Ramos (cell line): Measurements from ENCODE around the gene TARBP2.

Experiments used
- in situ Hi-C: fragments of 300-500 bp; cut with MboI; formaldehyde crosslinking; loops from one replicate; pipeline ENCODE4 v1.14.3; 2022; ENCODE audit warnings: low sequenced_read_pairs; ENCODE audit not compliant: unreplicated experiment

The TARBP2 gene

DNA sequence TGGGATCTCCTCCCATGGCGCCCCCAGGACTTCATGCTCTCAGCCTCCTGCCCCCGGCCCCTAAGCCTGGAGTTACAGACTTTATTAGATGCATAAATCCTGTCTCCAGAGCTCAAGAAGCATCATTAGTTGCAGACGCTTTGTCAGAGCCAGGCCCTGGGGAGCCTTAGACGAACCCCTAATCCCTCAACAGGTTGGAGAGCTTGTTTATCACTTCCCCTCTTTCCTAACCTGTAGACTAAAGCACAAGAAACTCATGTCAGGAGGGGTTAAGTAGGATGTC, 6.5 kb downstream of the TARBP2 start:
- in situ Hi-C loops, result loop anchor here (5.0 kb wide), 1 partner anchor 160 kb away; no protein-coding TSS in a partner anchor

DNA sequence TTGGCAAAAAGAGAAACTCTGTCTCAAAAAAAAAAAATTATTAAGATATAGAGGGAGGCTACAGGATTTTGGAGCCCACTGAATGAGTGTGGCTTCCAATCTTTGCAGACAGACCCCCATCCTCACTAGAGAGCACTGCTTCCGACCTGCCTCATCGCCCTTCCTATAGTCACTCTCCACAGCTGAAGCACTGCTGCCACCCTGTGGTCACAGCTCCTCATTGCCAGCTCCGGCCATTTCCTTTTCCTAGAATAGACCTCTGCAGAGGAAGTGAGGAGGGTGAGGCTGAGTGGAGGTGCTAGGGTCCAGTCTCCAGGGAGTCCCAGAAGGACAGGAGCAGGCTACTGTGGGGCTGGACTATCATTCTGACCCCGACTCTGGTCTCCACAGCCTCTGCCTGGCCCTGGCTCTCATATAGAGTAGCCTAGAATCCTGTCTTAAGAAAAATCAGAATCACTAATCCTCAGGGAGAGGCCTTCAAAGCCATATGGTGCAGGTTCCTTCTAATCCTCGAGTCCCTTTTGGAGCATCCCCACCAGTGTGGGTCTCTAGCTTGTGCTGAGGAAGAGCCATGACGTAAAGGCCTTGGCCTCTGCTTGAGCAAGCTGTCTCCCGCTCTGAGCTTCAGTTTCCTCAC, 7.6 kb downstream of the TARBP2 start:
- in situ Hi-C loops, result loop anchor here (5.0 kb wide), 1 partner anchor 161 kb away; no protein-coding TSS in a partner anchor

DNA sequence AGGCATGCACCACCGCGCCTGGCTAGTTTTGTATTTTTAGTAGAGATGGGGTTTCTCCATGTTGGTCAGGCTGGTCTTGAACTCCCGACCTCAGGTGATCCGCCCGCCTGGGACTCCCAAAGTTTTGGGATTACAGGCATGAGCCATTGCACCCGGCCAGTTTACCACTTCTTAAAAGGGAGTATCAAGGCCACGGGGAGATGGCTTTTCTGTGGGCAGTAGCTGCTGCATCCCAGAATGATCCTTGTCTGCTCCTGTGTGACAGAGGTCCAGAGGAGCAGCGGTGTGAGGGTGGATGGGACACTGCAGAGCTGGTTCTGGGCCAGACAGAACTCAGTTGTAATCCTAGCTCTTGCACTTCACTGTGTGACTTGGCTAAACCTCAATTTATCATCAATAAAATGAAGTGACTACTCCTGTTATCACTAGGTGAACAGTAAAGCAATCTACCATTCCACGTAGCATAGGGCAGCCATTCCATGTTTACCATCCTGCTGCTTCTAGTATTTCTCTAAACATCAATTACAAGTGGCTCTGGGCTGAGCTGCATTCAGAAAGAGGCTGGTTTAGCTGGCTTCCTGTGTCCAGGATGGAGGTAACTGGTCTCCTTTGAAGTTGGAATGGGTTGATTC, 9.2 kb downstream of the TARBP2 start:
- in situ Hi-C loops, result no loop called here

DNA sequence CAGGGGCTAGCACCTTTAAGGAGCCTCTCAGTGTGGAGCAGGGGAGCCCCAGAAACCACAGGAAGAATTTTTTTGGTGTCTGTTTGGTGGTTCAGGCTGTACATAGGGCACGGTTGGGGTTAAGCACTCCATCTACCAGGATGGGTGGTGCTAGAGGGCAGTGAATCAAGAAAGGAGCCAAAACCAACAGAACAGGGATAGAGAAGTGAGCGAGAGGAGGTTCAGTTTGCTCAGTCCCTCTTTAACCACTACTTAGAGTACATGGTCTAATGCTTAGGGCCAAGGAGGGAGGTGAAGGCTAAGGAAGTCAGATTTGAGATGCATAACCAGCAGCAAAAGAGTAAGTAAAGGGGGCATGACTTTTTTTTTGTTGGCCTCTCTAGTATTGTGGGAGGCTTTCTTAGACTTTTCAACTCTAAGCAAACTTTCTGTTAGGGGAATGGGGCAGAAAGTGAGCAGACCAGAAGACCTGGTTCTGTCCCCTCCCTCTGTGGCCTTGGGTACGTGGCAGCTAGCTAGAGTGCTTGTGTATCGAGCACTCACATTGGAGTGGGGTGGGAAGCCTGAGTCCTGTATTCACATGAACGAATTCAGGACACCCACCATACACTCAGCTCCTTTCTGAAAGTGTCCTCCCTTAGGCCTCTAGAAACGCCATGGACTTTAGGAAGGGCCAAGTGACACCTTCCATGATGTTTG, 12.8 kb downstream of the TARBP2 start:
- in situ Hi-C loops, result no loop called here

DNA sequence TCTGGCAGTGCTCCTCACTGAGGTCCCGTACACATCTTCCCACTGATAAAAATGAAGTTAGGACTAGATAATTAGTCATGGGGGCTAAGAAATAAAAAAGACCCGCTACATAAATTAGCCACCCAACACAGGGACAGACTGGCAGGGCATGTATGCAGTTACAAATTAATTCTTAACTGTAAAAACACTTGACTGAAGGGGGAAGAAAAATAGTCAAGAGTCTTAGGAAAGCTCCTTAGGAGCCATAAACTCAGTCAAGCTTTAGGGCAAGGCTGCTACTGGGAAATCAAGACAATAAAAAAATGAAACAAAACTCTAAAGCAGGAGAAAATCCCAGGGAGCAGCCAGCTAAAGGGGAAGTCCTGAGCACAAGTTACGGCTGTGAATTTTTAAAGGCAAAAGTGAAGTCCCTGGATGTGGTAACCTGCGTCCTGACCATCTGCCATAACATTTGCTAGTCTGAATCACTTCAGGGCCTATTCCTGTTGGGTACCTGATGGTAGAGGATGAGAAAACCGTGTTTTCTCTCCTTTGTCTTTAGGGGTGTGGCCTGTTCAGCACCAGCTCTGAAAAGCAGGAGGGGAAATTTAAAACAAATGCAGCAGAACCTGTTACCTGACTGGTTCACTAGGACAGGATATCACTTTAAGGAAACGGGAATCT, 13.7 kb downstream of the TARBP2 start:
- in situ Hi-C loops, result no loop called here

DNA sequence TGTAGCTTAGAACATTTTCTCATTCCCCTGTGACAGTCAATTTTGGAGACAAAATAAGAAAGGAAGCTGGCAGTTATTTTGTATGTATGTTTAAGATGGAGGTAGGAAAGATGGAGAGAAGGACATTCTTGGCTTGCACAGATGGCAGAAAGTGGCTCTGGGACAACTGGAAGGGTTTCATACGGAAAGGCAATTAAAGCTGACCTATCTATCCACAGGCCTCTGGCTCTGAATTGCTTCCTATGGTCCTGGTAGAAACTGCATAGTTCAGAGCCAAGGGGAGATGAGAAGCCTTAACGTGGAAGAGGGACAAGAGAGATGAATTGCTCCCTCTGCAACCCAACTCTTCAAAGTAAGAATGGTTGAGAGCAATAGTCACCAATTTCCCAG, 14.2 kb downstream of the TARBP2 start:
- in situ Hi-C loops, result no loop called here

DNA sequence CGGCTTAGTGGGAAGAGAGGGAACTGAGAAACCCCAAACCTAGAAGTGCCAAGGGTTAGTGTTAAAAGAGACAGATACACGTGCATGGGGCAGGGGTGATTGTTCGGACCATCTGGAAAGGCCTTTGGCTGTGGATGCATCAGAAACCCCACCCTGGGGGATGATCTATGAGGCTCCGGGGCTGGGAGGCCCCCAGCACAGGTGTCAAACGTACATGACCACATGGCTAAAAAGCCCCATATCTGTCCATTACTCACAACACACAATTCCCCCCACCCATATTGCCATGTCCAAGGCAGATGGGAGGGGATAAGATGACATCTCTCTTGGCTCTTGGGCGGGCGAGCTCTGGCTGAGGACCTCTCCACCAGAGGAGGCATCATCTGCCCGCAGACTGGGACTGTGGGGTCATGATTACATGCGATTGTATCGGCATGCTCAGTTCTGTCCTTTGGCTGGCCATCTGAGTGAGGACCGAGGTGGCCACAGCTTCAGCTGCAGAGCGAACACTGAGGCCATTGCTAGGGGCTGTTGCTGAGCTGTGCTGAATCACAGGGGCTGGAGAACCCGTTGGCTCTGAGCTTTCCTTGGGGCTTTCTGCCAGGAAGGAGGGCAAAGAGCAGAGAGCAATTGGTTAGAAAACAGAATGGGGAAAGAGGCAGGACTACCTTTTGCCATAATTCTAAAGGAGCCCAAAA, 15.8 kb downstream of the TARBP2 start:
- in situ Hi-C loops, result no loop called here

DNA sequence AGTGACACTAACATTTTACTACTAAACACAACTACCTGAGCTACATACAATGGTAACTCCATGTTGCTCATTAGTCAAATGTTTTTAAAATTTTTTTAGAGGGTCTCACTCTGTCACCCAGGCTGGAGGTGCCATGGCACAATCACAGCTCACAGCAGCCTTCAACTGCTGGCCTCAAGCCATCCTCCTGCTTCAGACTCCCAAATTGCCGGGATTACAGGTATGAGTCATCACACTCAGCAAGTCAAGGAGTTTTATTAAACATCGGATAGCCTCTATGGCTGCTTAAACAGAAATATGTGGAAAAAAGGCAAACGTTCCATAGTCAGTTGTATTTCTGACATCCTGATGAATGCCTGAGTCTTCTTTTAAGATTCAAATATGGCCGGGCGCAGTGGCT, 17.3 kb downstream of the TARBP2 start:
- in situ Hi-C loops, result no loop called here

DNA sequence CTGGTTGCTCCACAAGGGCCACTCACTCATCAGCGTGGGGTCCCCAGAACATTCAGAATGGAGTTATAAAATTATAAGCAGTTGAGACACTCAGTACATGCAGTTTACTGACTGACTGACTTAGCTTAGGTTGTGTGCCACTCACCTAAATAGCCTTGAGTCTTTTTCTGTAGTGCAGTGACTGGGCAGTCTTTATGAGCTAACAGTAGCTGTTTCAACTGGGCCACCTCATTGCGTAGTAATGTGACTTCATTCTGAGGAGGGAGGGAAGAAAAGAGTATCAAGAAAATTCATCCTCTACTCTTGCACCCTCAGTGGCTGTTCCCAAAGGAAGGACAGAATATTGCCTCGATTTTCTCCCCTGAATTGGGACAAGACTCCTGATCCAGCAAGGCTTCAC, 22.0 kb downstream of the TARBP2 start:
- in situ Hi-C loops, result no loop called here

DNA sequence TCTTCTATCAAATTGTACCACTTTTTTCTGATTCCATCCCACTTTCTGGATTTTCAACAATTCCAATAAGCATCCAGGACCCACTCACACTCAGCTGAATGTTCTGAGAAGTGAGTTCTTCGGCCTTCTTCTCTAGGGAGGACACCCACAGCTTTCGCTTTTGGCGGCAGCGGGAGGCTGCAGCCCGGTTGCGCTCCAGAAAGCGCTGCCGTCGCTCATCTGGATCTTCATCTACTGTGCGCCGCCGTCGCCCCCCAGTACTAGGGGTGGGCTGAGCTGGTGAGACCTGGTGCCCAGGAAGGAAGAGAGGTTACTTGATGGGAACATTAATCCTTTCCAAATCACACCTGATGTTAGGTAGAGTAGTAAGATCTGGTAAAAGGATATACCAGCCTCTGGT, 23.4 kb downstream of the TARBP2 start:
- in situ Hi-C loops, result no loop called here

DNA sequence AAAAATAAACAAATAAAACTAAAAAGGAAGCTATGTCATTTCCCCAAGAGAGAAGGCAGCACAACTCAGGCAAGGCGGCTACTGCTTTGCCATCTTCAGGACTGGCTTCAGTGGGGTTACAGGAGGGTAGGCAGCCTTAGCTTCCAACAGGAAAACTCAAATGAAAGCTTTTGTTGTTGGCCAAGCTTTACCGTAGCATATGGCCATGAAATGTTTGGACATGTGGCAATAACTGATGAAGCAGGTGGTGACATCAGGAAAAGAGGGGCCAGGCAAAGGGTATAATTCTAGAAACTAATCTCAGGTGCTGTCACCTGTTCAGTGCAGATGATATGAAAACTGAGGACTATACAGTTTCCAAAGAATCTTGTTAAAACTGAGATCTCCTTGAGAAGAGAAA, 29.0 kb downstream of the TARBP2 start:
- in situ Hi-C loops, result no loop called here

DNA sequence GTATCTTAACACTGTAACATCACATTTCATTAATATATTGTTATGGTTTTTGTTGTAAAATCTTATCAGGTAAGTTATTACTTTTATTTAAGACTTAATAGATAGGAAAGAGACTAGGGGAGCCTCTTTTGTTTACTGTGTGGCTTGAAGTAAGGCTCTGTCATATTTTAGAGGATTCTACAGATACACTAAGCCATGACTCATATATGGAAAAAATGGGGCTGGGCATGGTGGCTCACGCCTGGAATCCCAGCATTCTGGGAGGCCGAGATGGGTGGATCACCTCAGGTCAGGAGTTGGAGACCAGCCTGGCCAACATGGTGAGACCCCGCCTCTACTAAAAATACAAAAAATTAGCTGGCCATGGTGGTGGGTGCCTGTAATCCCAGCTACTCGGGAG, 29.8 kb downstream of the TARBP2 start:
- in situ Hi-C loops, result no loop called here

DNA sequence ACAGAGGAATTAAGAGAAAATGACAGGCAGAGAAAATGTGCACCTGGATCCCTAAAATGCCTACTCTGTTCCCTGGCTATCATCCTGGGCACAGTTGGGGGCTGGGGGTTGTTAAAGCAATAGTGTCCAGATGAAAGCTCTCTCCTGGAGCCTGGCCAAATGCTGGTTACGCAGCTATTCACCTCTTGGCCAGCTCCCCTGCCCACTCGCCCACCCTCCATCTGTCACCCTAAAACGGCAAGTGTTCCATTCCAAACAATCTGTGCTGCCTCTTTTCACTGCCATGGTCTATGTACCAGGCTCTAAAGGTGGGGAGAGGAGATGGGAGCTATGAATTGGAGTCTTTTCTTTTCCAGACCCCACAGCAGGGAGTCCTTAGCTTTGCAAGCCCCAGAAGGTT, 30.9 kb downstream of the TARBP2 start:
- in situ Hi-C loops, result no loop called here

DNA sequence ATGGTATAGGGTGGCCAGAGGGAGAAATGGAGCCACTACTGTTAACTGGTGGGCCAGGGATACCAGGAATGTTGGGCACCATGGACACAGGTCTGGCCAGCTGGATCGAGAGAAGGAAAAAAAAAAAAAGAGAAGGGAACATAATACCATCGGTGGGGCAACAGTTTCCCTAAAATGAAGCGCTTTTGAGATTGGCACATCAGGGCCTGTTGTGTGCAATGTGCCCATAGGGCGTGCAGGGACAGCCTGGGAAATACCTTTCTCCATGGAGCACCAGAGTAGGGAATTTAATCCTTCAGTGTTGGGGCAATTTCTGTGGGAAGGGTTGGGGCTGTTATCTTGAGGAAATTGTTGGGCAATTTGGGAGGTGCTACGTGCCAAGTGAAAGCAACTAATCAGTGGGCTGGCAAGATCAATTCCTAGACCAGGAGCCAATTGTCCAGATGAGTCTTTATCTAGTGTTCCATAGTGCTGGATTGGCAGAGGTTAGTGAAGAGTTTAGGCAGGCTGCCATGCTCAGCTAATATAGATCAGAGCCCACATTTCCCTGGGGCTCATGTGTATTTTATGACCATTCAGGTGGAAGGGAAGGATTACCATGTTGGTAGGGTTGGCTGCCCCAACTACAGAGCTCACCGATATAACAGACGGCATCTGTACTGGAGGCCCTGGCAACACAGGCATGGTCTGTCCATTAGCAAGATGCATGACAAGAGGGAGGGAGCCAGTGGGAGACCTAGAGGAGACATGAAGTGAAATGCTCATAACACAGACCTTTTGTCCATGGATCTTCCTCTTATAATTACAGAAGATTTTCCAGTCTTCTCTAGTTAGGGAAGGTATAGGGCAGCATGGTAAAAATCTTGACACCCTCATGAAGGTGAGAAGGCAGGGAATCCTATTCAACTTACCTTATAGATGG, 31.7 kb downstream of the TARBP2 start:
- in situ Hi-C loops, result no loop called here

DNA sequence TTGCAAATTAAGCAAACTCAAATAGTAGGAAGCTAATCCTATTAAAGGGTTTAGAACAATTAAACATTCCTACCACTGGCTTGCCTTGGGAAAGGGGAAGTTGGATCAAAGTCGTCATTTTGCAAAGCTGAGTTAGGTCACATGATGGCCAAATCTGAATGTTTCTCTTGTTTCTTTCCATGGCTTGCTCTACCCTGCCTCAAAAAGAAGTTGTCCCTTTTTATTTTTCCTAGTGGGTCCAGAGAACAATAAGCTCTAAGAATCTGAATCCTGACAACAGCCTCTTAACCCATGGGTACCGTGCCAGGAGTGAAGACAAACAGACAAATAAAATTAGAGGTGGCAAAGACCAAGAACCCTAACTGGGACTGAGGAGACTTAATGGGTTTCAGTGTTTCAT, 32.4 kb downstream of the TARBP2 start:
- in situ Hi-C loops, result no loop called here

DNA sequence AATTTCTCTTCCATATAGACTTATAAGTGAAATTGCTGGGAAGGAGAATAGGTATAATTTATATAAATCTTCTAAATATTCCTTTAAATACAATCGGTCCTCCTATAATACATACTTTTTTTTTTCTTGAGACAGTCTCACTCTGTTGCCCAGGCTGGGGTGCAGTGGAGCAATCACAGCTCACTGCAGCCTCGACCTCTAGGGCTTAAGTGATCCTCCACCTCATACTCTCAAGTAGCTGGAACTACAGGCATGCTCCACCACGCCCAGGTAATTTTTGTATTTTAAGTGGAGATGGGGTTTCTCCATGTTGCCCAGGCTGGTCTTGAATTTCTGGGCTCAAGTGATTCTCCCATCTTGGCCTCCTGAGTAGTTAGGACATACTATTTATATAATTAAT, 35.9 kb downstream of the TARBP2 start:
- in situ Hi-C loops, result no loop called here

DNA sequence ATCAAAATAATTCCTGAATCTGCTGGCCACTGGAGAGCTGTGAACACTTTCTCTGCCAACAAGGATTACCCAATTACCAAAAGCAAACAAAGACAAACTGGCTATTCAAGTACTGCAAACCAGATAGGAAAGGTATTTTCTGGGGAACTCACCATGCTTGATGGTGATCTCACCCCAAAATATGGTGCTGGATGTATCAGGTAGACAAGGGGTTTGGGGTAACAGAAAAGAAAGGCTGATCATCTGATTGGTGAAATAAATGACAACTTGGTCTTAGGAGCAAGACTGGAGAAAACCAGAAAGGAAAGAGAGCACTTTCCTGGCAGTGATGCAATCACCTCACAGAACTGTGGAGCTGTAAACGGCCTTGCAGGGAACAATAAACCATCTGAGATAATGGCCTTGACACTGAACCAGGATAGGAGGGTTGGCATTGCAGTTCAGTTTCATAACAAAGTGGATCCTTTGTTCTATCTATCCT, 37.2 kb downstream of the TARBP2 start:
- in situ Hi-C loops, result no loop called here

DNA sequence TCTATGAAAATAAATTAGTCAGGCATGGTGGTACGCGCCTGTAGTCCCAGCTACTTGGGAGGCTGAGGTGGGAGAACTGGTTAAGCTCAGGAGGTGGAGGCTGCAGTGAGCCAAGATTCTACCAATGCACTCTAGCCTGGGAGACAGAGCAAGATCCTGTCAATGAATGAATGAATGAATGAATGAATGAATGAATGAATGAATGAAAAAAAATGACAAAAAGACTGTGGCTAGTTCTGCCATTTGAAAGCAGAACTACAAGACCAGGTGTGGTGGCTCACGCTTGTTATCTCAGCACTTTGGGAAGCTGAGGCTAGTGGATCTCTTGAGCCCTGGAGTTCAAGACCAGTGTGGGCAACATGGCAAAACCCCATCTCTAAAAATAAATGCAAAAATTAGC, 38.4 kb downstream of the TARBP2 start:
- in situ Hi-C loops, result no loop called here

DNA sequence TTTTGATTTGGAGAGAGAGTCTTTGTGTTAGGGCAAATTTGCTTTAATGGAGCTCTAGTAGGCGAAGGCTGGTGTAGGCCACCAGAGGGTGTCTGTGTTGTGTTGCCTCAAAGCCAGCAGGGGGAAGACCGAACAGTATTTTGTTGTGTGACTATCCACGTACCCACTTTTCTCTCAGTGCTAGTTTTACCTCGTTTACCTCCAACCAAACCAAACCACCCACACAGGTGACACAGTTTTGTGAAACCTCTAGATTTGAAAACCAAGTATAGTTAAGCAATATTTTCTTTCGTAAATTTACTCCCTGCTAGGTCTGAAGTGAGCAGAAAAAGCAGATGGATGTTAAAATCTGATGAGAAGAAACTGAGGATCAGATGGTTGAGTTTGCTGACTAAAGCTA, 42.5 kb downstream of the TARBP2 start:
- in situ Hi-C loops, result loop anchor here (10.0 kb wide), 1 partner anchor 131 kb away; the partner anchor contains the start of gene ATP5MC2
